NK-92 treated with Interleukin-12 subunit alpha and Interleukin-12 subunit beta, amount 100 ng/mL, for 24 hours (cell line): ENCODE results near the gene MAP2K7.
"Not testable (repeated sequence)": the region's sequence is repeated elsewhere in the genome, so short reads cannot be mapped to it uniquely, and the experiment has no call there.

Experiments used
- DNase-seq: peaks from one replicate; lab custom pipeline; 2025; lab: John Stamatoyannopoulos, UW

Gene MAP2K7

DNA sequence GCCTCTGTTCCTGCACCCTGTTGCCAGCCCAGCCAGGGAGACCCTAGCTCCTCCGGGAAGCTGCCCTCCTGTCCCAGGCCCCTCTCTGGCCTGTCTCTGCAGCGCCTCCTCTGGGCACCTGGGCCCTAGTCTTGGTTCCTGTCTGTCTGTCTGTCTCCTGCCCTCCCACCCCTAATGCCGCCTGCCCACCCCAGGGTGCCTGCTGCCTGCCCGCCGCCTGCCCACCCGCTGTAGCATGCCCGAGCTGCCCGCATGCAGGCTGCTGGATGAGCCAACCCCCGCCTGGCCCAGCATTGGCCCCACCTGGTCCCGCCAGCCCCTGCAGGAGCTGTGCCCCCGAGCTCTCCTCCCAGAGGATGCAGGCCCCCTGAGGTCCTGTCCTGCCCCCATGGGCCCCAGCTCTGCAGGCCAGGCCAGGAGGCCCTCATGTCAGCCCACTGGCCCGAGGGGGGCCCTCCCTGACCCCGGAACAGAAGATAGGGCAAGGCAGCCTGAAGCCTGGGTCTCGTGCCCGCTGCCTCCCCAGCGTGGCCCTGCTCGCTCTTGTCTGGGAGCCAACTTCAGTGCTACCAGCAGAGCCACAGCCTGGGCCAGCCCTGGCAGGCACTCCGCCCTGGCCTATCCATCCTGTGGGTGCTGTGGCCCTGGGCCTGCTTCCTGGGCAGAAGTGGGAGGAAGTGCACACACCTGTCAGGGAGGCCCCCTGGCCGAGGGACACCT, 5.2 kb downstream of the MAP2K7 start:
- no peak for DNase-seq

DNA sequence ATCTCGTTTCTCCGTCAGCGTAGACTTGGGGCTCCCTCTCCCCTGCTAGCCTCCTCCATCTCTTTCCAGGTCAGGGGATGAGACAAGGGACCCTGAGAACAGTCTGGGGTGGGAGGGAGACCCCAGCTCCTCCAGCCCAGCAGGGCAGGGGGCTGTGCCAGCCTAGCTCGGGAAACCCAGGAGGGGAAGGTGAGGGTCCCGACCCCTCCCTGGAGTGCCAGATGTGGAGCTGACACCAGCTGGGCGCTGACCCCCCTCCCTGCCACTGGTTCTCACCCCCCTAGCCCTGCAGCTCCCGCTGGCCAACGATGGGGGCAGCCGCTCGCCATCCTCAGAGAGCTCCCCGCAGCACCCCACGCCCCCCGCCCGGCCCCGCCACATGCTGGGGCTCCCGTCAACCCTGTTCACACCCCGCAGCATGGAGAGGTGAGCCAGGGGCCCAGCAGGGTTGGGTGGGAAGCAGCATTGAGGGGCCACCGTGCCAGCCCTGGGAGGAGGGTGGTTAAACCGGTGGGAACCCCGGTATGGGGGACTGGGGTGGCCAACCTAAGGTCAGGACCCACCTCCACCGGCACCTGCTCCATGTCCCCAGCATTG, 5.9 kb downstream of the MAP2K7 start:
- no peak for DNase-seq

GRCh38 chr19:7910321-7911161, 6.9 kb downstream of the MAP2K7 start:
- DNase-seq, result no peak

DNA sequence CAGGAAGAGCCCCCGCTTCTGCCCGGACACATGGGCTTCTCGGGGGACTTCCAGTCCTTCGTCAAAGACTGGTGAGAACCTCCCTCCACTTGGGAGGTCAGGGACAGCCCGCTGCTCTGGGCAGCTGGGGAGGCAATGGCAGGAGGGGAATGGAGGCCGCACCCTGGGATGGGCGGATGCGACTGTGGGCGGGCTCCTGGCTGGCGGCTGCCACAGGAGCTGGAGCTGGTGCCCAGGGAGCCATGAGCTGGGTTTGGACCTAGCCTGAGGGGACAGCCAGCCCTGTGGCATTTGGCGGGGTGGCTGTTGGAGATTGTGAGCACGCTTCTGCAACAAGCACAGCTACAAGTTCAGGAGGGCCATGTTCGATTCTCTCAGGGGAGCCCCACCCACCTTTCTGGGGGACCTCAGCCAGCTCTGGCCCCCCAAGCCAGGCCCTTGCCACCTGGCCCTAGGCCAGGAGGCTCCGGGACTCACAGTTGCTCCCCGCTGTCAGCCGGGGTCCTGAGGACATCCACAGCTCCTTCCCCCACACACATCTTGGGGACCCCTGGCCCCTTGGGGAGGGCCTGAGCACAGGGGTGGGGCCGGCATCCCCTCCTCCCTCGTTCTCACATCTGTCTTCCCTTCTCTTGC, 7.9 kb downstream of the MAP2K7 start:
- no peak for DNase-seq

DNA sequence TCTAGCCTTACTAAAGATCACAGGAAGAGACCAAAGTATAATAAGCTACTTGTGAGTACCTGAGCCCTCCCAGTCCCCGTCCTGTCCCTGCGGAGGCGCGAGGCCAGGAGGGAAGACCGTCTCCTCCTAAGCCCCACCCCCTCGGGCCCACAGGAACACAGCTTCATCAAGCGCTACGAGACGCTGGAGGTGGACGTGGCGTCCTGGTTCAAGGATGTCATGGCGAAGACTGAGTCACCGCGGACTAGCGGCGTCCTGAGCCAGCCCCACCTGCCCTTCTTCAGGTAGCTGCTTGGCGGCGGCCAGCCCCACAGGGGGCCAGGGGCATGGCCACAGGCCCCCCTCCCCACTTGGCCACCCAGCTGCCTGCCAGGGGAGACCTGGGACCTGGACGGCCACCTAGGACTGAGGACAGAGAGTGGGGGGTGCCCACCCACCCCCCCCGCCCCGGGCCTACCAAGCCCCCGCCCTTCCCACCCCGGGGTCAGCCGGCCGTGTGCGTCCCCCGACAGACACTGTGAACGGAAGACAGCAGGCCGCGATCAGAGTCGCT, 8.5 kb downstream of the MAP2K7 start:
- DNase-seq, result no peak

- DNase-seq, result no peak
These were observed 9.3 kb downstream of the MAP2K7 start for GRCh38 chr19:7912697-7913564.

DNA sequence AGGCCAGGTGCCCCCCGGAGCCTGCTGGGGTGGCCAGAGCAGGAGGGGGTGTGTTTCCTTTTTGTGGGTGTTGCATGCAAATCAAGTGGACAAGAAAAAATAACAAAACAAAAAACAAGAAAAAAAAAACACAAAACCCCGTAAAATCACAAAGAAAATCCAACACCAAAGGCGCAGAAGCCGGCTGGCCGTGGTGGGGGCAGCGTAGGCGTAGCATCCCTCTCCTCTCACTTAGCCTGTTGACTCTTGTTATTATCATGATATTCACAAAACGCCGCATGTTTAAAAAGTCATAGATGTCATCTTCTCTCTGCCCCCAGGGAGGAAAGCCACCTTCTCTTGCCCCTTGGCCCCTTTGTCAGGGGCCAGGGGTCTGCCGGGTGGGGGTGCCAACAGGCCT, 10.0 kb downstream of the MAP2K7 start:
- DNase-seq, result no peak

DNA sequence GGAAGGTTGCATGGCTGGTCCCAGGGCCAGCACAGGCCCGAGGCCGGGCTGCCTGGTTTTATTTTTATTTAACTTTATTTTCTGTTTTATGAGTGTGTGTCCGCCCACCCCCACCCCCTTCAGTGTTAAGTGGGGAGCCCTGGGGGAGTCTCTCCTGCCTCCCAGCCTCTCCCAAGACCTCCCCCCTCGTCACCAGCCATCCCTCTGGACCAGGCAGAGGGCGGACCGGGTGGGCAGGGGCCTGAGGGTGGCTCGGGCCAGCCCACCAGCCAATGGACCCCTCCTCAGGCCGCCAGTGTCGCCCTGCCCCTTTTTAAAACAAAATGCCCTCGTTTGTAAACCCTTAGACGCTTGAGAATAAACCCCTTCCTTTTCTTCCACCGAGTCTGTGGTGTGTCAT, 10.4 kb downstream of the MAP2K7 start:
- DNase-seq, result no peak

DNA sequence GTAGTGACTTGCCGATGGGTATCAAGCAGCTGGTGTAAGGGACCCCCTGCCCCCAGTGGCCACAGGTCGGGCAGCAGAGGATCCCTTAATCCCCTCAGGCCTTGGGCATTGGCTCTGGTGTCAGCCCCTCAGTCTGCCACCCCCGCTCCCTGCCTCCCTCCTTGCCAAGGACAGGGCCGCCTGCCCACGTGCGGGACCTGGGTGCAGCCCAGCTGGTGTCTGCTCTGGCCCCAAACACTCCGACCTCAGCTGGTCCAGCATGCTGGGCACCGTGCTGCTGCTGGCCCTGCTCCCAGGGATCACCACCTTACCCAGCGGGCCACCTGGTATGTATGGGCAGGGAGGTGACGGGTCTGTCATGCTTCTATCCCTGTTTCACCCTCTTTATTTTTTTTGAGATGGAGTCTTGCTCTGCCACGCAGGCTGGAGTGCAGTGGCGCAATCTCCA, 10.9 kb downstream of the MAP2K7 start, which contains the start of gene TGFBR3L:
TSS of gene TGFBR3L (plus strand) at position 233 of the 448 bp plus-strand sequence.
- DNase-seq, result no peak

GRCh38 chr19:7915250-7916102, 11.8 kb downstream of the MAP2K7 start:
- no peak for DNase-seq

- DNase-seq, result no peak
These were observed 12.7 kb downstream of the MAP2K7 start for GRCh38 chr19:7916103-7916954.

DNA sequence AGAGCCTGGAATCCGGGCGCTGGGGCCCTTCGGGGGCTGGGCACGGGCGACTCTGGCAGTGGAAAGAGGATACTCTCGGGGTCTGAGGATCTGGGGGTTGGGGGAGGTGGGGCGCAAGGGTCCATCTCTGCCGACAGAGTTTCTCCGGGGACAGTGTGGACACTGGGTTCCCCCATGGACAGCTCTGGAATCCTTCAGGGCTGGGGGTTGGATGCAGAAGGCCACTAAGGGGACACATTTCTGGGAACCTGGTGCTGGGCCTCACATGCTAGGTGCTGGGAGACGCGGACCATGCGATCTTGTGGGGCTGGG, 13.2 kb downstream of the MAP2K7 start:
- DNase-seq, result no peak

GRCh38 chr19:7917267-7918061, 13.8 kb downstream of the MAP2K7 start:
- DNase-seq, result no peak

- DNase-seq, result not testable (repeated sequence)
These were observed 14.5 kb downstream of the MAP2K7 start for GRCh38 chr19:7918062-7918614.

- no peak for DNase-seq
These were observed 15.1 kb downstream of the MAP2K7 start for GRCh38 chr19:7918615-7919421.

DNA sequence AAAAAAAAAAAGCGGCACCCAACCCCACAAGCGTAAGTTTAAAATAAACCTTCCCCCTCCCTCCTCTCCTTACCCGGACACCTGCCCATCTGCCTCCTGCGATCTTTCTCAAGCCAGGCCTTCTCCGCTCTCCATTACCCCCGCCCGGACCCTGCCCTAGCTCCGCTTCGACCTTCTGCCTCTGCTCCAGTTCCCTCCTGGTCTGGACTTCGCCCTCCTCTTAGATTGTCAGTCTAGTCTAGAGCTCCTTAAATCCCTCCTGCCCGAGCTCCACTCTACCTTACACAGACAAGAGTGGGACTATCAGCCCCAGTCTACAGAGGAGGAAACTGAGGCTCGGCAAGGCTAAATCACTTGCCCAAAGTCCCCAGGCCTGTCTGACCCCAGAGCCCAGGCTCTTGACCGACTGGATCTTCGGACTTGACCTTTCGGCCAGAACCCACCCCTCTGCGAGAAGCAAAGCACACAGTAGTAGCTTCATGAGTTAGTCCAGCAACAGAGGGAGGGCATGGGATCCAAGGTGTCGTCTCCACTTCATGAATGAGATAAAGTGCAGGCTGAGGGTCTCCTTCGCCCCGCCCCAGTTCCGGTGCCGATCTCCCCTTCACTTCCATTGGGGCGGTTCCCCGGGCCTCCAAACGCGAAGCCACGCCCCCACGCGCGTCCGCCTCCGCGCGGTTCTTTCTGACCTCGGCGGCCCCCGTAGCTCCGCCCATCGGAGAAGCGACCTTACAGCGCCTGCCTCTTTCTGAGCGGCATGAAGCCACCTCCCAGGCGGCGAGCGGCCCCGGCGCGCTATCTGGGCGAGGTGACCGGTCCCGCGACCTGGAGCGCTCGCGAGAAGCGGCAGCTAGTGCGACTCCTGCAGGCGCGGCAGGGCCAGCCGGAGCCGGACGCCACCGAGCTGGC, 16.2 kb downstream of the MAP2K7 start, which contains the start of gene SNAPC2:
TSS of gene SNAPC2 (plus strand) at position 729 of the 909 bp plus-strand sequence. CDS start at position 758, 29 bp downstream.
- peak; percentile 92 for DNase-seq
